ENCODE measurements around the gene FAM107B. TPM values are rescaled to one million over a fixed set of nuclear protein-coding genes. Genes with fewer than 3 reads are reported as not detected.

Gene FAM107B
- polyA plus RNA-seq, 2 donors, result 9.0 to 24.2 TPM

DNA sequence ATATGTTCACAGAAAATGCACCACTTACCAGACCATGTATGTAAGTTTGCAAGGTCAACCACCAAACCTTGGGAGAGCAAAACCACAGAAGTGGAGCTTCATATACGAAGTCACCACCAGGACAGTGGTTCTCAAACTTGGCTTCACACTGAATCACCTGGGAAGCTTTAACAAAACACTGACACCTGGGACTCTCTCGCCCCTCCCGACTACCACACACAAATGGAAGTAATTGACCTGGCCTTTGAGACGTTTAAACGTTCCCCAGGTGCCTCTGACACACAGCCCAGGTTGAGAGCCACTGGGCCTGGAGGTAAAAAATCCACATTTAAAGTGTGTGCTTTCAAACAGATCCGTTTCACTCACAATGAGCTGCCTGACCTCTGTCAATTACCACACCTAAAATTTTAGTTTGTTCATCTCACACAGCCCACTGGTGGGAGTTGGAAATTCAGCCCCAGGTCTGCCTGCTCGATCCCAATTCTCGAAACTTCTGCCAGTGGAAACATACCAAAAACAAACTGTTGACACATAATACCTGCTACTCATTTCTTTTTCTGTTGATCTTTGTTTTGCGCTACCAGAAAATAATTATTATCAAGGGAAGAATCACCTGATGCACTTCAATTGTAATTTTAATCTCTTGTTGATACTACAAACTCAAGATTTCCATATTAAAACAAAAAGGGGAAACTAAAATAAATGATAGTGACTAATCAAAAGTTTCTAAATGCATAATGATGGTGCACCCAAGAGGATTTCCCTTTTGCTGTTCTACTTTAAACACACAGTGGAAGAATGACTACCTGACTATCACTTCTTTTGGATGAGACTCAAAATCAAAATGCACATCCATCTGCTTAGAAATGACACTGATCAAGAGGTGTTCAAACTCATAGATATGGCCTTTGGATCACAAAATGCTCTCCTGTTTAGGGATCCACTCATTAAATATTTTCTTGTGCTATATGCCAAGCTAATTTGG is 36.6 kb upstream of the FAM107B start:
- Histone ChIP-seq H3K36me3 (ENCODE audit: control insufficient read depth in 2 of 2, insufficient read depth in 2 of 2, low read length in 1 of 2) (no peaks in the 10 kb centered on the region), H3K27me3 (ENCODE audit: control insufficient read depth in 1 of 2, insufficient read depth in 2 of 2, low read length in 2 of 2) (no peaks in the 10 kb centered on the region), H3K4me3 (ENCODE audit: low read depth in 1 of 2, low read length in 2 of 2) (no peak overlapping the region), H3K9me3 (ENCODE audit: control insufficient read depth in 2 of 2, insufficient read depth in 1 of 2, low read depth in 1 of 2, low read length in 1 of 2) (no peaks in the 10 kb centered on the region), H3K27ac (ENCODE audit: low read depth in 2 of 2, low read length in 1 of 2) (no peak overlapping the region), H3K4me1 (ENCODE audit: control insufficient read depth in 2 of 2, insufficient read depth in 2 of 2, low read length in 1 of 2) (no peaks in the 10 kb centered on the region)
- WGBS, 2 donors, result 71 to 72% methylated on average over 9 of the region's 9 CpGs

- Histone ChIP-seq H3K4me1 (ENCODE audit: control insufficient read depth in 2 of 2, insufficient read depth in 2 of 2, low read length in 1 of 2) (no peaks in the 10 kb centered on the region), H3K9me3 (ENCODE audit: control insufficient read depth in 2 of 2, insufficient read depth in 1 of 2, low read depth in 1 of 2, low read length in 1 of 2) (no peaks in the 10 kb centered on the region), H3K36me3 (ENCODE audit: control insufficient read depth in 2 of 2, insufficient read depth in 2 of 2, low read length in 1 of 2) (no peaks in the 10 kb centered on the region), H3K27me3 (ENCODE audit: control insufficient read depth in 1 of 2, insufficient read depth in 2 of 2, low read length in 2 of 2) (no peaks in the 10 kb centered on the region), H3K4me3 (ENCODE audit: low read depth in 1 of 2, low read length in 2 of 2) (no peak overlapping the region), H3K27ac (ENCODE audit: low read depth in 2 of 2, low read length in 1 of 2) (no peak overlapping the region)
- 81 to 85% methylated on average over 3 of the region's 3 CpGs for whole genome bisulfite sequencing, 2 donors
Observed at GRCh38 chr10:14806318-14806717, 31.6 kb upstream of the FAM107B start.

- Histone ChIP-seq H3K4me1 (ENCODE audit: control insufficient read depth in 2 of 2, insufficient read depth in 2 of 2, low read length in 1 of 2) (no peaks in the 10 kb centered on the region), H3K4me3 (ENCODE audit: low read depth in 1 of 2, low read length in 2 of 2) (no peak overlapping the region), H3K27ac (ENCODE audit: low read depth in 2 of 2, low read length in 1 of 2) (no peak overlapping the region), H3K27me3 (ENCODE audit: control insufficient read depth in 1 of 2, insufficient read depth in 2 of 2, low read length in 2 of 2) (no peaks in the 10 kb centered on the region), H3K36me3 (ENCODE audit: control insufficient read depth in 2 of 2, insufficient read depth in 2 of 2, low read length in 1 of 2) (no peaks in the 10 kb centered on the region), H3K9me3 (ENCODE audit: control insufficient read depth in 2 of 2, insufficient read depth in 1 of 2, low read depth in 1 of 2, low read length in 1 of 2) (no peaks in the 10 kb centered on the region)
- WGBS, 2 donors, result 41 to 44% methylated on average over 1 of the region's 1 CpG
Observed at GRCh38 chr10:14803827-14804226, 29.1 kb upstream of the FAM107B start.

- 63 to 72% methylated on average over 5 of the region's 5 CpGs for whole genome bisulfite sequencing, 2 donors
- no peak overlapping the region for H3K27ac ChIP-seq (ENCODE audit: low read depth in 2 of 2, low read length in 1 of 2)
- H3K9me3 ChIP-seq (ENCODE audit: control insufficient read depth in 2 of 2, insufficient read depth in 1 of 2, low read depth in 1 of 2, low read length in 1 of 2), result no peaks in the 10 kb centered on the region
- H3K27me3 ChIP-seq (ENCODE audit: control insufficient read depth in 1 of 2, insufficient read depth in 2 of 2, low read length in 2 of 2), result no peaks in the 10 kb centered on the region
- no peaks in the 10 kb centered on the region for H3K36me3 ChIP-seq (ENCODE audit: control insufficient read depth in 2 of 2, insufficient read depth in 2 of 2, low read length in 1 of 2)
- no peak overlapping the region for H3K4me3 ChIP-seq (ENCODE audit: low read depth in 1 of 2, low read length in 2 of 2)
- H3K4me1 ChIP-seq (ENCODE audit: control insufficient read depth in 2 of 2, insufficient read depth in 2 of 2, low read length in 1 of 2), result no peaks in the 10 kb centered on the region
Observed at GRCh38 chr10:14801723-14802122, 27.0 kb upstream of the FAM107B start.

DNA sequence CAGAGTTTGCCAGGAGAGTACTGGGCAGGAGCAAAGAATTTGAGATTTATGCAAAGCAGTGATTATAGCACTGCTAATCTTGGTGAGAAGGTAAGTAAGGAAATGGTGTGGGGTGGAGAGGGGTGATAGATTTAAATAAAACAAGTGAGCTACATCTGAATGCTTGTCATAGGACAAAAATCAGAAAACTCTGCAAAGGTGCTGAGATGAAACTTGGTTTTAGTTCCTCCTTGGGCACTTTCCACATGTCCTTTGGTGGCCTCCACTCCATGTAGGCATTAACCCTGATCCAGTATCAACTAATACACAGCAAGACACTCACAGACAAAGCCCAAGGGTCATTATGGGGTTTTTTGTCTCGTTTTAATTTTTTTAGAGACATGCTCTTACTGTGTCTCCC is 25.7 kb upstream of the FAM107B start:
- Histone ChIP-seq H3K4me3 (ENCODE audit: low read depth in 1 of 2, low read length in 2 of 2) (no peak overlapping the region), H3K36me3 (ENCODE audit: control insufficient read depth in 2 of 2, insufficient read depth in 2 of 2, low read length in 1 of 2) (no peaks in the 10 kb centered on the region), H3K27ac (ENCODE audit: low read depth in 2 of 2, low read length in 1 of 2) (no peak overlapping the region), H3K27me3 (ENCODE audit: control insufficient read depth in 1 of 2, insufficient read depth in 2 of 2, low read length in 2 of 2) (no peaks in the 10 kb centered on the region), H3K9me3 (ENCODE audit: control insufficient read depth in 2 of 2, insufficient read depth in 1 of 2, low read depth in 1 of 2, low read length in 1 of 2) (no peaks in the 10 kb centered on the region), H3K4me1 (ENCODE audit: control insufficient read depth in 2 of 2, insufficient read depth in 2 of 2, low read length in 1 of 2) (no peaks in the 10 kb centered on the region)
- 34 to 71% methylated on average over 1 of the region's 1 CpG for WGBS, 2 donors

DNA sequence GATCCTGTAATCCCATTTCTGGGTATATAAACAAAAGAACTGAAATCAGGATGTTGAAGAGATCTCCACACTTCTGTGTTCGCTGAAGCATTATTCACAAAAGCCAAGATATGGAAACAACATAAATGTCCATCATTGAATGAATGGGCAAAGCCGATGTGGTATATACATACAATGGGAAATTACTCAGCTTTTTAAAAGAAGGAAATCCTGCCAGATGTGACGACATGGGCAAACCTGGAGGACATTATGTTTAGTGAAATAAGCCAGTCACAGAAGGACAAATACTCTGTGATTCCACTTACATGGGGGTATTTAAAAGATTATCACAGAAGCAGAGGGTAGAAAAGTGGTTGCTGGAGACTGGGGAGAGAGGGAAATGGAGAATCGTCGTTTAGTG is 23.9 kb upstream of the FAM107B start:
- Histone ChIP-seq H3K27ac (ENCODE audit: low read depth in 2 of 2, low read length in 1 of 2) (no peak overlapping the region), H3K36me3 (ENCODE audit: control insufficient read depth in 2 of 2, insufficient read depth in 2 of 2, low read length in 1 of 2) (no peaks in the 10 kb centered on the region), H3K27me3 (ENCODE audit: control insufficient read depth in 1 of 2, insufficient read depth in 2 of 2, low read length in 2 of 2) (no peaks in the 10 kb centered on the region), H3K9me3 (ENCODE audit: control insufficient read depth in 2 of 2, insufficient read depth in 1 of 2, low read depth in 1 of 2, low read length in 1 of 2) (no peaks in the 10 kb centered on the region), H3K4me1 (ENCODE audit: control insufficient read depth in 2 of 2, insufficient read depth in 2 of 2, low read length in 1 of 2) (no peaks in the 10 kb centered on the region), H3K4me3 (ENCODE audit: low read depth in 1 of 2, low read length in 2 of 2) (no peak overlapping the region)
- WGBS, 2 donors, result 36 to 46% methylated on average over 5 of the region's 5 CpGs

DNA sequence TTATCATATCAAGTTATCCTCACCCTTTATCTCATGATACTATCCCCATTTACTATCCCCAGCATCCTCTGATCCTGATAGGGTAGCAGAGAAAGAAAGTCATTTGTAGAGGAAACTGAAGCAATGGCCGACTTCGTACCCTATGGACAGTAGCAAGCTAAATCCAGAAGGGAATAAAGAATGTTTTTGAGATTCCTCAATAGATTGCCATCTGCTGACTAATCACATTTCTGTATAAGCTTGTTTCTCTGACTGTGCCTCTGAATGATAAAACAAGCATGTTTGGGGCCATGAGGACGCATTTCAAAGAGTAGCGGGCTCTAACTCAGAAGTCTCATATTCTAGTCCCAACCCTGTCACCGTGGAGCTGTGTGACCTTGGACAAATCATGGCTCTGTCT is 13.2 kb upstream of the FAM107B start:
- Histone ChIP-seq H3K27ac (ENCODE audit: low read depth in 2 of 2, low read length in 1 of 2) (no peak overlapping the region), H3K27me3 (ENCODE audit: control insufficient read depth in 1 of 2, insufficient read depth in 2 of 2, low read length in 2 of 2) (no peaks in the 10 kb centered on the region), H3K9me3 (ENCODE audit: control insufficient read depth in 2 of 2, insufficient read depth in 1 of 2, low read depth in 1 of 2, low read length in 1 of 2) (peaks cover 0 to 3% of the 10 kb centered on the region in 2 donors), H3K4me3 (ENCODE audit: low read depth in 1 of 2, low read length in 2 of 2) (no peak overlapping the region), H3K4me1 (ENCODE audit: control insufficient read depth in 2 of 2, insufficient read depth in 2 of 2, low read length in 1 of 2) (no peaks in the 10 kb centered on the region), H3K36me3 (ENCODE audit: control insufficient read depth in 2 of 2, insufficient read depth in 2 of 2, low read length in 1 of 2) (no peaks in the 10 kb centered on the region)
- 84 to 85% methylated on average over 5 of the region's 5 CpGs for WGBS, 2 donors

DNA sequence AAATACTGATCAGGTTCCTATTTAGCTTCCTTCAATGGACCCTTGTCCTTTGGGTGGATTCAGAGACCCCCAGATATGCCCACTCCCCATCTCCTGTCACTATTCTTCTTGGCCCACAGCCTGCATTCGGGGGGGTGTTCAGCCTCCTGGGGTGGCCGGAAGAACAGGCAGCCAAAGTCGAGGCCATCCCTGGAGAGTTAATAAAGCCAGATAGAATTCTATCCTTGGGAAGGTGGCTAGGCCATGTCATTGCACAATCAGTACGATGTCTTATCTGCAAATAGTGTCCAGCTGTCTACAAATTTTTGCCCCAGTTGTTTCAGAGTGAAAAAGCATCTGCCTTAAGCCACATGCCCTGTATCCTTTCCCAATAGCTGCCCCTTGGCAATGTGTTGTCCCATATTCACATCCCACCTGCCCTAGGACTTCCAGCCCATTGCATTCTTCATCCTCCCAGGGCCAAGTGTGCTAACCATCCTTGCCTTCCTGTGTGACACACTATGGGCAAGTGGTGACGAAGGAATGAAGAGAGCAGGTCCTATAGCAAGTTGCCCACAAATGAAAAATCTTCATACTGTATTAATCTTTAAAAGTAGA is 9.9 kb upstream of the FAM107B start:
- no peaks in the 10 kb centered on the region for H3K4me1 ChIP-seq (ENCODE audit: control insufficient read depth in 2 of 2, insufficient read depth in 2 of 2, low read length in 1 of 2)
- H3K9me3 ChIP-seq (ENCODE audit: control insufficient read depth in 2 of 2, insufficient read depth in 1 of 2, low read depth in 1 of 2, low read length in 1 of 2), result peaks cover 0 to 3% of the 10 kb centered on the region in 2 donors
- no peak overlapping the region for H3K27ac ChIP-seq (ENCODE audit: low read depth in 2 of 2, low read length in 1 of 2)
- H3K36me3 ChIP-seq (ENCODE audit: control insufficient read depth in 2 of 2, insufficient read depth in 2 of 2, low read length in 1 of 2), result no peaks in the 10 kb centered on the region
- no peaks in the 10 kb centered on the region for H3K27me3 ChIP-seq (ENCODE audit: control insufficient read depth in 1 of 2, insufficient read depth in 2 of 2, low read length in 2 of 2)
- H3K4me3 ChIP-seq (ENCODE audit: low read depth in 1 of 2, low read length in 2 of 2), result no peak overlapping the region
- WGBS, 2 donors, result 83 to 86% methylated on average over 5 of the region's 5 CpGs

- no peaks in the 10 kb centered on the region for H3K36me3 ChIP-seq (ENCODE audit: control insufficient read depth in 2 of 2, insufficient read depth in 2 of 2, low read length in 1 of 2)
- no peaks in the 10 kb centered on the region for H3K4me1 ChIP-seq (ENCODE audit: control insufficient read depth in 2 of 2, insufficient read depth in 2 of 2, low read length in 1 of 2)
- peaks cover 0 to 3% of the 10 kb centered on the region in 2 donors for H3K9me3 ChIP-seq (ENCODE audit: control insufficient read depth in 2 of 2, insufficient read depth in 1 of 2, low read depth in 1 of 2, low read length in 1 of 2)
- H3K4me3 ChIP-seq (ENCODE audit: low read depth in 1 of 2, low read length in 2 of 2), result no peak overlapping the region
- 72 to 76% methylated on average over 9 of the region's 9 CpGs for WGBS, 2 donors
- no peak overlapping the region for H3K27ac ChIP-seq (ENCODE audit: low read depth in 2 of 2, low read length in 1 of 2)
- no peaks in the 10 kb centered on the region for H3K27me3 ChIP-seq (ENCODE audit: control insufficient read depth in 1 of 2, insufficient read depth in 2 of 2, low read length in 2 of 2)
Observed at GRCh38 chr10:14782691-14783363, 8.1 kb upstream of the FAM107B start.
